VCaP (cell line): ENCODE measurements around the gene OR10G2.

Experiments used
- H3K27ac ChIP-seq: fragments of 450-650 bp; 2 replicates; pipeline ENCODE4 v1.5.1; 2017
- CTCF ChIP-seq: fragments of 450-650 bp; conservative IDR thresholded peaks from 2 replicates; pipeline ENCODE4 v1.5.1; 2017; ENCODE audit warnings: mild to moderate bottlenecking, moderate library complexity

Gene OR10G2

GRCh38 chr14:21589317-21589716 lies 45.4 kb downstream of the OR10G2 start:
- H3K27ac ChIP-seq, result no peak overlapping the region
- no peak for TF ChIP-seq CTCF
